IPS DF 19.7 (cell line): ENCODE measurements around the gene CTIF.

Source experiments
- DNase-seq: peaks from one replicate; pipeline ENCODE4 v3.0.0-alpha.2; 2013; ENCODE audit warnings: low read depth, low spot score

The CTIF gene

GRCh38 chr18:48896875-48897511 lies 358.2 kb downstream of the CTIF start:
- DNase-seq, result no peak

GRCh38 chr18:48897531-48897930 lies 358.7 kb downstream of the CTIF start:
- no peak for DNase-seq

GRCh38 chr18:48898521-48898920 lies 359.7 kb downstream of the CTIF start:
- DNase-seq, result no peak

GRCh38 chr18:48899558-48900174 lies 360.8 kb downstream of the CTIF start:
- no peak for DNase-seq

- no peak for DNase-seq
These were observed 361.6 kb downstream of the CTIF start for GRCh38 chr18:48900469-48900868.

- DNase-seq, result no peak
These were observed 362.6 kb downstream of the CTIF start for GRCh38 chr18:48901145-48902022.

- DNase-seq, result no peak
These were observed 363.4 kb downstream of the CTIF start for GRCh38 chr18:48902023-48902855.

- no peak for DNase-seq
These were observed 364.2 kb downstream of the CTIF start for GRCh38 chr18:48902856-48903601.

- no peak for DNase-seq
These were observed 365.3 kb downstream of the CTIF start for GRCh38 chr18:48904091-48904490.

GRCh38 chr18:48904847-48905394 lies 366.1 kb downstream of the CTIF start:
- DNase-seq, result no peak

GRCh38 chr18:48905513-48905912 lies 366.7 kb downstream of the CTIF start:
- DNase-seq, result no peak

GRCh38 chr18:48908916-48909315 lies 370.1 kb downstream of the CTIF start:
- no peak for DNase-seq

- no peak for DNase-seq
These were observed 370.9 kb downstream of the CTIF start for GRCh38 chr18:48909721-48910120.

- DNase-seq, result no peak
These were observed 372.2 kb downstream of the CTIF start for GRCh38 chr18:48910972-48911545.
